ENCODE results near the gene HDLBP. TPM values are rescaled to one million over a fixed set of nuclear protein-coding genes. Genes with fewer than 3 reads are reported as not detected.

Gene HDLBP
- total RNA-seq, 2 experiments from 2014 or later = 278 to 297 TPM

DNA sequence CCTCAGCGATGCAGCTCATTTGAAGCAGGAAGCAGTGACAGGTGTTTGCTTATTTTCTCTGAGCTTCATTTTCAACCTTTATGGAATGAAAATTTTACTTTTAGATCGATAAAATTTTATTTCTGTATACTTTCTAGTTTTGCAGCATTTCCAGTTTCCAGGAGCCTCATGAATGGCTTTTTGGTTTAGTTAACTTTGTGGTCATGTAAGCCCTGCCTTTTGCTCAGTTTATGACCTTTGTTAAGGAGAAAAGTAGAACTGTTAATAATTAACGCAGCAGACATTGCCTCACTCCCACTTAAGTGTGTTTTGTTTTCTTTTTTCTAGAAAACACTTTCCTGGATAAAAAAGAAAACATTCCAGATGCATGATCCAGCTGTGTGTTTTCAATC, 36.2 kb upstream of the HDLBP start:
- Mint-ChIP-seq H3K27me3 (ENCODE audit: low read depth) (no peaks in the 10 kb centered on the region), H3K4me3 (no peak overlapping the region), H3K27ac (no peak overlapping the region), H3K9me3 (no peaks in the 10 kb centered on the region), H3K4me1 (ENCODE audit: low read depth) (peaks cover 8% of the 10 kb centered on the region), H3K36me3 (ENCODE audit: low read depth) (peaks cover 40% of the 10 kb centered on the region)
- intact Hi-C loops (cut with micrococcal nuclease) = no loop called here
- CTCF ChIA-PET = no interaction called here
- DNase-seq = no peak

DNA sequence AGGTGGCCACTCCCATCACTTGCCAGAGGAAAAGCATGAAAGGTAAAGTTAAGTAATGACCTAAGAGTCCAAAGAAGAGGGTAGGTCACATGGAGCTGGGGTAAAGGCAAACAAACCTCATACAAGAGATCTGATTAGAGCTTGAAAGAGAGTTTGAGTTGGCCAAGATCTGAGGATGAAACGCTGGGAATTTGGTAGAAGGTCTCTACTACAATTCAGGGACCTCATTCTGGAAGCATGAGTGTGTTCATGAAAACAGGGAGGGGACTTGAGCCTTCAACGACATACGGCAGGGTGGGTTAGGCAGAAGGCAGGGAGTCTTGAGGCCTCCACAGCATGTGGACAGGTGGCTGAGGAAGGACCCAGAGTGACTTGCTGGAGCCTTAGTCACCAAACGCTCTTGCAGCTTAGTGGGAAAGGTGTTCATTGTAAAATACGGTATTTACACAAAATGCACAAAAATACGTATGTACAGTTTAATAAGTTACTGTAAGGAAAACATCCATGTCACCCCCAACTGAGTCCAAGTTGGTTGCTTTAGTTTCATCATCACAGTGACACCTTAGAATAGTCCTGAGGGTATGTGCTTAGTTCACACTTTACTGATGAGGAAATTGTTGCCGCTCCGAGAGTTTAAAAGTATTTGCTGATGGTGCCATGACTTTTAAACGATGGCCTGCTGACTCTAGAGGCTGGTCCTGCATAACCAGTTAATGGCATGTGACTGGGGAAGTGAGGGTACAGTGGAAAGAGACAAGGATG, 35.6 kb upstream of the HDLBP start:
- H3K4me1 Mint-ChIP-seq (ENCODE audit: low read depth) = peaks cover 8% of the 10 kb centered on the region
- DNase-seq = no peak
- H3K27ac Mint-ChIP-seq = peak overlapping the region; percentile 72
- no peaks in the 10 kb centered on the region for H3K9me3 Mint-ChIP-seq
- CTCF ChIA-PET = no interaction called here
- intact Hi-C loops (cut with micrococcal nuclease) = no loop called here
- no peak overlapping the region for H3K4me3 Mint-ChIP-seq
- peaks cover 40% of the 10 kb centered on the region for H3K36me3 Mint-ChIP-seq (ENCODE audit: low read depth)
- no peaks in the 10 kb centered on the region for H3K27me3 Mint-ChIP-seq (ENCODE audit: low read depth)

DNA sequence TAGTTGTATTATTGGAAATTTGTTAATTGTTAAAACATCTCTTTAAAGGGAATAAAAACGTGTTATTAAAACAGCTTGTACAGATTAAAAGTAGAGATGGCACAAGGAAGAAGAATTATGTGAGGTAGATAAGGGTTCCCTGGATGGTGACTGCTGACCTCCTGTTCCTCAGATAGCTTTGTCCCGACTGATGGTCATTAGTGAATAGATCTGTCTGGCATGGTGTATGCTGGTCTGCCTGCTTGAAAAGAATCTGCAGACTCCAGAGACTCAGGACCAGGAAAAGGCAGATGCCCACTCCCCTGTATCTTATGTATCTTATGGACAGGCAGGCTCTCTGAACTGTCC, 35.0 kb upstream of the HDLBP start:
- Mint-ChIP-seq H3K27ac (peak overlapping the region; percentile 72), H3K9me3 (no peaks in the 10 kb centered on the region), H3K27me3 (ENCODE audit: low read depth) (no peaks in the 10 kb centered on the region), H3K36me3 (ENCODE audit: low read depth) (peaks cover 44% of the 10 kb centered on the region), H3K4me3 (no peak overlapping the region), H3K4me1 (ENCODE audit: low read depth) (peaks cover 8% of the 10 kb centered on the region)
- CTCF ChIA-PET = no interaction called here
- DNase-seq = no peak
- intact Hi-C loops (cut with micrococcal nuclease) = no loop called here

DNA sequence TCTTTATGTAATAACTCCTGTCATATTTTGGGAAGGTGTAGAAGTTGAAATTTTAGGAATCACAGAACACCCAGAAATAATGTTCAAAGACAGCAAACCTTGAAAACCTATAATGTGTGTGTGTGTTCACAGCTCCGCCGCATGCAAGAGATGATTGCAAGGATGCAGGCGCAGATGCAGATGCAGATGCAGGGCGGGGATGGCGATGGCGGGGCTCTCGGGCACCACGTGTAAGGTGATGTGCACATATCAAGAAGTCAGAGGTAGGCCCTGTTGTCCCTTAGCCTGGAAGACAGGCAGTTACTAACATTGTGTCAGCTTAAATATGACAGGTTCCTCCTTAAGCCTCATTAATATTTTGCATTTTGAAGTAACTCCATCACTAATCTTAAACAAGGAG, 34.5 kb upstream of the HDLBP start:
- Mint-ChIP-seq H3K4me1 (ENCODE audit: low read depth) (peaks cover 8% of the 10 kb centered on the region), H3K9me3 (no peaks in the 10 kb centered on the region), H3K27ac (no peak overlapping the region), H3K27me3 (ENCODE audit: low read depth) (no peaks in the 10 kb centered on the region), H3K4me3 (no peak overlapping the region), H3K36me3 (ENCODE audit: low read depth) (peaks cover 43% of the 10 kb centered on the region)
- CTCF ChIA-PET = no interaction called here
- no peak for DNase-seq
- intact Hi-C loops (cut with micrococcal nuclease) = no loop called here

DNA sequence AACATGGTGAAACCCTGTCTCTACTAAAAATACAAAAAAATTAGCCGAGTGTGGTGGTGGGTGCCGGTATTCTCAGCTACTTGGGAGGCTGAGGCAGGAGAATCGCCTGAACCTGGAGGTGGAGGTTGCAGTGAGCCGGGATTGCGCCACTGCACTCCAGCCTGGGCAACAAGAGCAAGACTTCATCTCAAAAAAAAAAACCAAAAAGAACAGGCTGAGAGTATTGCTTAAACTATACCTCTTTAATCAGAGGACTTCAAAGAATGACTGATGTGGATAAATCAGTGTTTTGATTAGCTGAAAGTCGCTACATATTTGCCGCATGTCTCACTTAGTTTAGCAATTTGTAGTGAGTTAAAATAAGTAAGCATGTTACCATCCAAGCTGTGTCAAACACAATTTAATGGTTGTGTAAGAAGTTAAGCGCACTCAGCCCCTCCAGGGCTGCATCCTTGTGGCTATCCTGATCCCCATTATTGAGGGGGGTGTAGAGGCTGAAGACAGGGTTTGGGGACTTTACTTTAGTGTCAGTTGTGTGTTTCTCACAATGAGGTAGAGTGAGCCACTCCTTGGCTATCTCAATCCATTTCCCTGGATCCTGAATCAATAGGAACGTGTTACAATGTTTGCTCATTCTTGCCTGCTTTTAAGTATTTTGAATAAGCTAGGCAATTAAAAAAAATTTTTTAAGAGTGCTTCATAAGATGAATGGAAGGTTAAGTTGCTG, 29.6 kb upstream of the HDLBP start:
- H3K27me3 Mint-ChIP-seq (ENCODE audit: low read depth) = no peaks in the 10 kb centered on the region
- H3K4me3 Mint-ChIP-seq = no peak overlapping the region
- no peaks in the 10 kb centered on the region for H3K9me3 Mint-ChIP-seq
- peaks cover 50% of the 10 kb centered on the region for H3K36me3 Mint-ChIP-seq (ENCODE audit: low read depth)
- no peak overlapping the region for H3K27ac Mint-ChIP-seq
- CTCF ChIA-PET = interaction anchor here (0.6 kb wide), 1 partner anchor 30 kb away, joined by 5 read pairs; no protein-coding TSS in a partner anchor
- no peak for DNase-seq
- intact Hi-C loops (cut with micrococcal nuclease) = no loop called here
- peaks cover 16% of the 10 kb centered on the region for H3K4me1 Mint-ChIP-seq (ENCODE audit: low read depth)

DNA sequence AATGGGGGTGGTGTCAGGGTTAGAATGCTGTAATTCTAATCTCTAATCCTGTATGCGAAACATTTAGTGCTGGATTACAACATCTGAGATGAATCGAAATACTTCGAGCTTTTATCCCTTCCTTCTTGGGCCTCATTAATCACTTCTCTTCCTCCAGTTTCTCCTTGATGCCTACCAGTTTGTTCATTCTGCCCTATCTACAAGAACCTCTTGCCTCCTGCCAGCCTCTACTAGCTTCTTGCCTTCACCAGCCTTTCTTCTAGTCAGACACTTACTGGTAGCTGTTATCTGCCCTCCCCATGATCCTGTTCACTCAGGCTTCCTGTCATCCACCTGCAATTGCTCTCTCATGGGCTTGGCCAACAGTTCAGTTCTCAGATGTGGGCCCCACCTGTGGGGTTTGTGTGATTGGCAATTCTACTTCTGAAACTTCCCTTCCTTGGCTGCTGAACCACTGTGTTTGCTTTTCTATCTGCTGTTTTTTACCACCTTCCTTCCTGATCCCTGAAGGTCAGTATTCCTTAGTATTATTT, 25.2 kb upstream of the HDLBP start:
- no peaks in the 10 kb centered on the region for H3K9me3 Mint-ChIP-seq
- peaks cover 38% of the 10 kb centered on the region for H3K4me1 Mint-ChIP-seq (ENCODE audit: low read depth)
- H3K4me3 Mint-ChIP-seq = no peak overlapping the region
- CTCF ChIA-PET = no interaction called here
- peak overlapping the region; percentile 80 for H3K27ac Mint-ChIP-seq
- no peaks in the 10 kb centered on the region for H3K27me3 Mint-ChIP-seq (ENCODE audit: low read depth)
- H3K36me3 Mint-ChIP-seq (ENCODE audit: low read depth) = peaks cover 49% of the 10 kb centered on the region
- DNase-seq = peak; percentile 55
- intact Hi-C loops (cut with micrococcal nuclease) = no loop called here

DNA sequence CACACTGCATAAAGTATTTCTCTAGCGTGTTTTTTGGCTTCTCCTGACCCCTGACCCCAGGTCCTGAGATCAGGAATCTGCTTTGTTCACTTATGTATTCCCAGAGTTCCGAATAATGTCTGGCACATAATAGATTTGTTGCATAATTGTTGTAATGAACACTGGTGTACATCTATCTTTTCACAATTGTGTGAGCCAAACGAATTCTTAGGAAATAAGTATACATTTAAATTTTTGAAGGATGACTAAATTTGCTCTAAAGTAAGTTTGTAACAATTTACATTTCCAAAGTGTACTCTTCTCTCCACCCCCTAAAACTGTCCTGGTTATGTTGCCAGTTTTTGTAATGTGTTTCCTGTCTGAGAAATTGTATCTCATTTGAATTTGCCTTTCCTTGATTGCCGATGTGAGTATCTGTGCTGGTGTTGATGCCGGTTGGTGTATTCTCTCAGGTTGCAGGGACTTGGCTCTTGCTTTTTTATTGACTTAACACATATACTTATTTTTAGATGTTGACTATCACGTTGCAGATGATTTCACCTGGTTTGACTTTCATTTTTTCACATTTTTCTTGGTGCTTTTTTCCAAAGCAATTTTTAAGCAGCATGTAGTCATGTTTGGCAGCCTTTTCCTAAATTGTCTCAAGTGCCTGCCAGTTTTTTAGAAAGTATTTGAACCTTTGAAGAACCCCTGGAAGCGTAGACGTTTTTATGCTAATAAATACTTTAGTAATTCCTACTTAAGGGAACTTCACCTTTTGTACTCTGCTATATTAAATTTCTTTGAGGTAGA, 24.6 kb upstream of the HDLBP start:
- no peaks in the 10 kb centered on the region for H3K27me3 Mint-ChIP-seq (ENCODE audit: low read depth)
- no peak overlapping the region for H3K4me3 Mint-ChIP-seq
- H3K9me3 Mint-ChIP-seq = no peaks in the 10 kb centered on the region
- intact Hi-C loops (cut with micrococcal nuclease) = no loop called here
- H3K4me1 Mint-ChIP-seq (ENCODE audit: low read depth) = peaks cover 44% of the 10 kb centered on the region
- CTCF ChIA-PET = interaction anchor here (0.6 kb wide), 1 partner anchor 49 kb away, joined by 4 read pairs; no protein-coding TSS in a partner anchor
- DNase-seq = no peak
- H3K36me3 Mint-ChIP-seq (ENCODE audit: low read depth) = peaks cover 48% of the 10 kb centered on the region
- H3K27ac Mint-ChIP-seq = peak overlapping the region; percentile 80

DNA sequence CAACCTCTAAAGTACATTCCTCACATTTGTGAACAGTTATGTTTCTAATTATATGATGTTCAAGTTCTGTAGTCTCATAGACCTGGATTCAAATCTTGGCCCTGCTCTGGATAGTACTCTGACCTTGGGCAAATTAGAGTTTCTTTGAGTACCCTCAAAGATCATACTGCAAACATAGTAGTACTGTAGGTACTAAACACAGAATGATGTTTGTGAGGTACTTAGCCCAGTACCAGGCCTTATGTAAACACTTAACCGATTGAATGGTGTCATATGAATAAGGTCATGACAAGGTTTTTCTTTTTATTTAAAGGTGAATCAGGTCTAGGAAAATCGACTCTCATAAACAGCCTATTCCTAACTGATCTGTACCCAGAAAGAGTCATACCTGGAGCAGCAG, 19.3 kb upstream of the HDLBP start:
- no peak overlapping the region for H3K27ac Mint-ChIP-seq
- CTCF ChIA-PET = no interaction called here
- intact Hi-C loops (cut with micrococcal nuclease) = no loop called here

DNA sequence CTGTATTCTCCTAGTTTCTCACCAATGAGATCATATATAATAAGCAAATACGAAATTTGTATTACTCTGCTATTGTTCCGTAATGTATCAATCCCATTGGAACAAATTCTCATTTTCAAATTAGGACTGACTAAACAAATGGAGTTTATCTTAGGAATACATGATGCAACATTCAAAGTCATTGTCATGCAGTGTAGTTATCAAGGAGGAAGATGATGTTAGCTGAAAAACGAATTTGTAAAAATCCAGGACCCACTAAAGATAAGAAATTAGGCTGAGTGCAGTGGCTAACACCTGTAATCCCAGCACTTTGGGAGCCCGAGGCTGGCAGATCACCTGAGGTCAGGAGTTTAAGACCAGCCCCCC, 15.1 kb upstream of the HDLBP start:
- CTCF ChIA-PET = no interaction called here
- Mint-ChIP-seq H3K4me1 (ENCODE audit: low read depth) (peaks cover 30% of the 10 kb centered on the region), H3K4me3 (no peak overlapping the region), H3K36me3 (ENCODE audit: low read depth) (peaks cover 34% of the 10 kb centered on the region), H3K27me3 (ENCODE audit: low read depth) (no peaks in the 10 kb centered on the region), H3K27ac (no peak overlapping the region), H3K9me3 (no peaks in the 10 kb centered on the region)
- intact Hi-C loops (cut with micrococcal nuclease) = no loop called here
- no peak for DNase-seq

More for the DNA sequence above, 19.3 kb upstream of the HDLBP start:
- no peak for DNase-seq
- Mint-ChIP-seq H3K4me3 (no peak overlapping the region), H3K36me3 (ENCODE audit: low read depth) (peaks cover 25% of the 10 kb centered on the region), H3K9me3 (no peaks in the 10 kb centered on the region), H3K27me3 (ENCODE audit: low read depth) (no peaks in the 10 kb centered on the region), H3K4me1 (ENCODE audit: low read depth) (peaks cover 50% of the 10 kb centered on the region)

DNA sequence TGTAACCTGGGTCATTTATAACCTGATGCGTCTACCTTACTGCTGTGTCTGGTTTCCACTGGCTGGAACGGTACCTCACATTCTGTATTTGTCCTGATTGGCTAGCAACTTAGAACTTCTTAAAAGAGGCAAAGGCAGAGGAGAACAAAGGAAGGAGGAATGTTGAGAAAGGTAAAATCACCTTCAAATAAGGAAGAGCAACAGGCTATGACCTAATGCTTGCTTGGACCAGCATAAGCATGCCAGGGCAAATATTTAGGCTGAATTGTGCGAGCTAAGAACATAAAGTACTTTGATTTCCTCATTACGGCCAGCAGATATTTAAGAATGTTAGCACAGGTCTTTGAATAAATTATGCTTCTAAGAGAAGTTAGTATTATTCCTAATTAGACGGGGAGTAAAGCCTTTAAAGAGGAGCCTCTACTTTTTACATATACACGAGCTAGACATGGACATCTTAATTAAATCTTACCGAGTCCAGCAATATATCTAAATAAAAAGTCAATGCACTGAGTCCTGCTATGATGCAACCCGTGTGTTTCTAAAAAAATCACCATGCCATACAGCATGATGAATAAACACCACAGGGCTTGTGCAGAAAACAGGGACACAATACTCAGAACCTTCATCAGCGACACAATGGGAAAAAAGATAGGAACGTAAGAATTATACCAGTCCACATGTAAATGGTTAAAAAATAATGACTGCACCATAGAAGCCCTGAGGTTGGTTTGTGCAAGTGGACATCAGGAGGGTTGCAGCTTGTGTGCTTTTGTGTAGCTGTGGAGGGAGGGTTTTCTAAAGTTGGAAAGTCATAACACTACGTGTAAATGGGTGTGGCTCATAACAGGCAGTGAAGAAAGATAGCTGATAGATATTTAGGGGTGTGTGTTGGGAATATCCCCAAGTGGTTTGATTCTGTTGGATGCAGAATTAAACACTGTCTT, 14.5 kb upstream of the HDLBP start:
- H3K27ac Mint-ChIP-seq = no peak overlapping the region
- CTCF ChIA-PET = no interaction called here
- H3K27me3 Mint-ChIP-seq (ENCODE audit: low read depth) = no peaks in the 10 kb centered on the region
- intact Hi-C loops (cut with micrococcal nuclease) = no loop called here
- no peak for DNase-seq
- peaks cover 36% of the 10 kb centered on the region for H3K36me3 Mint-ChIP-seq (ENCODE audit: low read depth)
- no peaks in the 10 kb centered on the region for H3K9me3 Mint-ChIP-seq
- peaks cover 26% of the 10 kb centered on the region for H3K4me1 Mint-ChIP-seq (ENCODE audit: low read depth)
- H3K4me3 Mint-ChIP-seq = no peak overlapping the region

DNA sequence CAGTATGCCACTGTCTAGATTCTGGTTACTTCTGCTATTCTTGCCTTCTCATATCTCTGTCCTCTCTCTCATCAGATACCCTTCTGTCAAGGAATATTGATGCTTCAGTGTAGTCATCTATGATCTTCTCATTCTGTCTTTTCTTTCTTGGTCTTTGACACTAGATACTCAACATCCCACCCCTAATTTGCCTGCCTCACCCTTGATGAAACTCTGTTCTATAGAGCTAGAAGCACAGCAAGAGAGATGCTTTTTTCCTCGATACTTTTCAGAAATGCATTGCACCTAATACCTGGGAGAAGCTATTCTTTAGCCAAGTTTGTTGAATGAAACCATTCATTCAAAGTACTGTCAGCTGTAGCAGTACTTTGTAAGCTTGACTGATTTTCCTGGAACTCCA, 9.8 kb upstream of the HDLBP start:
- H3K9me3 Mint-ChIP-seq = no peaks in the 10 kb centered on the region
- H3K27ac Mint-ChIP-seq = peak overlapping the region; percentile 5
- DNase-seq = no peak
- H3K4me3 Mint-ChIP-seq = no peak overlapping the region
- intact Hi-C loops (cut with micrococcal nuclease) = no loop called here
- no peaks in the 10 kb centered on the region for H3K27me3 Mint-ChIP-seq (ENCODE audit: low read depth)
- H3K36me3 Mint-ChIP-seq (ENCODE audit: low read depth) = peaks cover 48% of the 10 kb centered on the region
- CTCF ChIA-PET = no interaction called here
- H3K4me1 Mint-ChIP-seq (ENCODE audit: low read depth) = peaks cover 43% of the 10 kb centered on the region

DNA sequence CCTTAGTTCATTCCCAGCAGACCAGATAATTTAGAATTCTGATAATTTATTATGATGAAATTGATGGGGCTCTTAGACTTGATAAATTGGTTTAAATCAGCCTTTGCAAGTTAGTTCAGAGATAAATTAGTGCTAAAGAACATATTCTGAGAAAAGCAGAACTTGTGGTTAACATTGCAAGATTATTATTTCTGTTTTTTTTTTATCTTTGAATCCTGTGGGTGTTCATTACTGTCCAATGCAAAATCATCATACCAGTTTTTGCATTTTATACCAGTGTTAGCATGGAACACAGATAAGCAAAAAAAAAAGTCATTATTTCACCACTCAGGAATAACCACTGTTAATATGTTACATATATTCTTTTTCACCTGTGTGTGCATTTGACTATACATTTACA, 9.3 kb upstream of the HDLBP start:
- H3K4me1 Mint-ChIP-seq (ENCODE audit: low read depth) = peaks cover 45% of the 10 kb centered on the region
- no peak overlapping the region for H3K27ac Mint-ChIP-seq
- CTCF ChIA-PET = no interaction called here

More for the DNA sequence above, 9.3 kb upstream of the HDLBP start:
- Mint-ChIP-seq H3K9me3 (no peaks in the 10 kb centered on the region), H3K36me3 (ENCODE audit: low read depth) (peaks cover 50% of the 10 kb centered on the region), H3K27me3 (ENCODE audit: low read depth) (no peaks in the 10 kb centered on the region), H3K4me3 (no peak overlapping the region)
- intact Hi-C loops (cut with micrococcal nuclease) = no loop called here
- no peak for DNase-seq

Measured in activated naive CD4-positive, alpha-beta T cell treated with anti-CD3 and anti-CD28 coated beads for 36 hours (primary cell).